GM19099 (cell line): ENCODE results near the gene CASS4.

Experiments
- POLR2A ChIP-seq: IDR thresholded peaks from 3 replicates; pipeline ENCODE4 v1.6.1; 2011; ENCODE audit warnings: low read depth; ENCODE audit not compliant: insufficient read length; ENCODE audit errors: extremely low read depth

The CASS4 gene

DNA sequence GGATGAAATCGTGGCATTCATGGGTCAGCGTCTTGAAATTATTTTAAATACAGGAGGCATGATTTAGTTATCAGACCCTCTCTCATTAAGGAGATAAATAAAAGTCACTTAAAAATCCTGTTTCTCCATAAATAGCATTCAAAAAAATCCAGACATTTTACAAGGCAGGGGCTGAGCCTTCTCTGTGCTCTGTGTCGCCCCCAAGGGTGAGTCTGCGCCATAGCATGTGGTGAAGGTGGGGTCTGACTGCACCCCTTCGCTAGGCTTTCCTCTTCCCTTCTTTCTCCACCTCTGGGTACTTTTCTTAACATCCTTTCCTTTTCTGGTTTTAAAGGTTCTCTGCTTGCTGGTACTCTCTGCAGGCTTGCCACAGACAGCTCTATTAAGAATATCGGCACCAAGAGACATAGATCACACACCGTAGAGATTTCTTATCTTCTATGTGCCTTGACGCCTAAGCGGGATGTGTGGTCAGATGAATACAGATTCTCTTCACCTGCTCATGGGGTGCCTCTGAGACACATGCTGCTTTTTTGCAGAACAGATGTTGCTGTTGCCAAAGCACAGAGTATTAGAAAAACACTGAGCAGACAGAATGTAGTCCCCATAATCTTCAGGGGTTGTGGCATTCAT lies 92.4 kb downstream of the CASS4 start:
- no peak for TF ChIP-seq POLR2A

DNA sequence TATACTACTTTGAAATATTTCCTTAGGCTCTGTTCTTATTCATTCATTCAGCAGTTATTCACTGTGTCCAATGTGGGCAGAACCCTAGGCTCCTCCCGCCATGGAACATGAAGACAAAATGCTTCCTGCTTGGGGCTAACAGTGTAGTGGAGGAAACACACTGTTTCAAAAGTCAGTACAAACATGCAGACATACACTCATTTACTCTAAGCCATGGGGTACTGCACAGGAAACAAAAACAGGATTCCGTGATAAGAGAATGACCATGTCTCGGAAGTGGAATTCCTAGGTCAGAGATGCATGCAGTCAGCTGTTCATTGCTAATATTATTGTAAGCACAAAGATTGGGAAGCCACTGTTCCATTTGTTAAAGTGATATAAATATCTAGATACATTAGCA lies 94.0 kb downstream of the CASS4 start:
- TF ChIP-seq POLR2A, result no peak
